Cardiac muscle cell (in vitro differentiated cells and primary cell): Measurements from ENCODE around the gene SCARB1. TPM values are rescaled to one million over a fixed set of nuclear protein-coding genes. Genes with fewer than 3 reads are reported as not detected.

Experiments used
- DNase-seq, 2 donors: peaks; one replicate each; pipeline versions ENCODE4 v3.0.0 to v3.0.0-alpha.2; 2010 to 2017; ENCODE audit warnings: low read depth in 1 of 2, low spot score in 1 of 2
- H3K27ac ChIP-seq: fragments of 200-600 bp; sonication (generic); 2 replicates; pipeline ENCODE4 v1.5.1; 2016
- H3K27me3 ChIP-seq: fragments of 200-600 bp; sonication (generic); 2 replicates; pipeline ENCODE4 v1.6.0; 2016; ENCODE audit warnings: control low read depth
- H3K36me3 ChIP-seq: fragments of 200-600 bp; sonication (generic); 2 replicates; pipeline ENCODE4 v1.5.1; 2016; ENCODE audit warnings: control low read depth
- H3K4me1 ChIP-seq: fragments of 200-600 bp; sonication (generic); 2 replicates; pipeline ENCODE4 v1.8.1; 2017; ENCODE audit warnings: low read depth, mild to moderate bottlenecking, mixed run types
- H3K4me3 ChIP-seq: fragments of 200-600 bp; sonication (generic); 2 replicates; pipeline ENCODE4 v1.5.1; 2016; ENCODE audit warnings: mild to moderate bottlenecking
- H3K9me3 ChIP-seq: fragments of 200-600 bp; sonication (generic); 2 replicates; pipeline ENCODE4 v1.5.1; 2017; ENCODE audit warnings: low read depth, mild to moderate bottlenecking, control low read depth
- CTCF ChIP-seq: IDR thresholded peaks from 2 replicates; pipeline ENCODE4 v1.5.1; 2012; ENCODE audit warnings: low read depth, mild to moderate bottlenecking, low read length
- polyA plus RNA-seq: library from polyadenylated mRNA; unstranded; fragments of >200 nt; fragmentation: Nextera tagmentation; extraction: Ambion mirVana; gene quantifications from 2 replicates; pipeline ENCODE4 v1.2.1, GENCODE V29; 2016
- total RNA-seq: library from RNA; depleted of rRNA; stranded (reverse); fragments of >200 nt; gene quantifications from 2 replicates; pipeline ENCODE4 v1.2.3, GENCODE V29; 2016

The SCARB1 gene
- total and polyA plus RNA-seq, 2 experiments from 2014 or later = 37.7 to 42.5 TPM

DNA sequence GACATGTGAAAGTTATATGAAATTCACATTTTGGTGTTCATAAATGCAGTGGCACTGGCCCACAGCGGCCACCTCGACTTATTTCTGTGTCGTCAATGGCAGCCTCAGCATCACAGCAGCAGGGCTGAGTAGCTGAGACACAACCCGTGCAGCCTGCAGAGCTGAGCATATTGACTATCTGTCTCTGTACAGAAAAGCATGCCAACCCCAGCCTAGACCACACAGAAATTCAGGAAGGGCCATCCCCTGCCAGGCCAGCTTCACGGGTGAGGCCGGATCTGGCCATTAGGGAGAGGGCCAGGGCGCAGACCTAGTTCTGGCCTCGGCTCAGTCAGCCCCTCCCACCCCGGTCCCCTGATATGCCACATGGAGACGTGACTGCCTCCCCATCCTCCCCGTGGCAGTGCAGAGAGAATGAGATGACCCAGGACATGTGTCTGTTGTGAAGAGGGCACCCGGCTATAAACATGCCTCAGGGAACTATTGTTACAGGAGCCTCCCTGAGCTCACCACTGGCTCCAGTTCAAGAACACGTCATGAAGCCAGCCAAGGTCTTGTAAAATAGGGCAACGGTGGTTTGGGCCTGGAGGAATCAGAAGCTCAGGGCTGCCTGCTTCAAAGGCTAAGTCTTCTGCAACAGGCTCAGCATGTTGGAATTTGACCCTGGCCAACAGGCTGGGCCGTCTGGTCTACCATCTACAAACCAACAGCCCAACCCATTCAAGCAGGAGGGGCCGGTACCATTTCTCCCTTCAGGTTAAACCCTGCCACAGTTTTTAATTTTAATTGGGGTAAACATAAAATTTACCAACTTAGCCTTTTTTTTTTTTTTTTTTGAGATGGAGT is 25.5 kb downstream of the SCARB1 start:
- DNase-seq = peak in 1 of 2 donors; percentile 97
- Histone ChIP-seq H3K27me3 (no peaks in the 10 kb centered on the region), H3K4me1 (peaks cover 15% of the 10 kb centered on the region), H3K4me3 (no peak overlapping the region), H3K27ac (no peak overlapping the region), H3K9me3 (no peaks in the 10 kb centered on the region), H3K36me3 (no peaks in the 10 kb centered on the region)
- no peak for TF ChIP-seq CTCF

- H3K36me3 ChIP-seq = no peaks in the 10 kb centered on the region
- no peak overlapping the region for H3K4me3 ChIP-seq
- no peak for TF ChIP-seq CTCF
- no peak overlapping the region for H3K27ac ChIP-seq
- no peaks in the 10 kb centered on the region for H3K9me3 ChIP-seq
- H3K4me1 ChIP-seq = peaks cover 11% of the 10 kb centered on the region
- DNase-seq = no peak
- H3K27me3 ChIP-seq = no peaks in the 10 kb centered on the region
These were observed 26.3 kb downstream of the SCARB1 start for GRCh38 chr12:124837249-124837897.

GRCh38 chr12:124836759-124837158 is 26.9 kb downstream of the SCARB1 start:
- no peak for DNase-seq
- H3K27me3 ChIP-seq = no peaks in the 10 kb centered on the region
- no peaks in the 10 kb centered on the region for H3K9me3 ChIP-seq
- no peak for TF ChIP-seq CTCF
- H3K36me3 ChIP-seq = no peaks in the 10 kb centered on the region
- H3K4me3 ChIP-seq = no peak overlapping the region
- peaks cover 5% of the 10 kb centered on the region for H3K4me1 ChIP-seq
- H3K27ac ChIP-seq = no peak overlapping the region

DNA sequence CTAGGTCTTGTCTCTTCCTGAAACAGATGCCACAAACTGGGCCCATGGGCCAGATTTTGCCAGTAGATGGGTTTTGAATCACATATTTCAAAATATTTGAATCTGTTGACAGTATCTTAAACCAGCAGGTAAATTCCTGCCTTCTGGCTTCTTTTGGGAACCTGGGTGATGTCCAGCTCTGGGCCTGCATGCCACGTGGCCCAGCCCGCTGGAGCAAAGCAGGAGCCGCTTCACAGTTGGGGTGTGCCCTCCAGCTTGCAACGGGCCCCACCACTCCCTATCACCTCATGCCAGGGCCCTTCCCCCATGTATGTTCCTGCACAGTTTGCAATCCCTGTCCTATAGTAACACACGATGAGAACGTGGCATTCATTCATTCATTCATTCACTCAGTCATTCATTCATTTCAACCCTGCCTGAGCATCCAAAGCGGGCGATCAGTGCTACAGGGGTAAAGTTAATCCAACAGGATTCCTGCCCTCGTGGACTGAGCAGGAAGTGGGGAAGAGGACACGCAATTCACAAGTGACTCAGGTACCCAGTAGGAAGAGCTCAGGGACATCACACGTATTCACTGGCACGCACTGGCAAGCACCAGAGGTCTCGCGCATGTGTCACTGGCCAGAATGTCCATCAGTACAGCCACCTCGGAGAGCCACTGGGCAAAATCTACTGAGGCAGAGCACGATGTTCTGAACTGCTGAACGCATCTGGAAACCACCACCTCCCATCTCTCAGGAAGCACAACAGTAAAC is 27.8 kb downstream of the SCARB1 start:
- H3K9me3 ChIP-seq = no peaks in the 10 kb centered on the region
- H3K4me3 ChIP-seq = no peak overlapping the region
- H3K27me3 ChIP-seq = no peaks in the 10 kb centered on the region
- H3K36me3 ChIP-seq = no peaks in the 10 kb centered on the region
- no peak for DNase-seq
- no peak for TF ChIP-seq CTCF
- peaks cover 4% of the 10 kb centered on the region for H3K4me1 ChIP-seq
- H3K27ac ChIP-seq = no peak overlapping the region

DNA sequence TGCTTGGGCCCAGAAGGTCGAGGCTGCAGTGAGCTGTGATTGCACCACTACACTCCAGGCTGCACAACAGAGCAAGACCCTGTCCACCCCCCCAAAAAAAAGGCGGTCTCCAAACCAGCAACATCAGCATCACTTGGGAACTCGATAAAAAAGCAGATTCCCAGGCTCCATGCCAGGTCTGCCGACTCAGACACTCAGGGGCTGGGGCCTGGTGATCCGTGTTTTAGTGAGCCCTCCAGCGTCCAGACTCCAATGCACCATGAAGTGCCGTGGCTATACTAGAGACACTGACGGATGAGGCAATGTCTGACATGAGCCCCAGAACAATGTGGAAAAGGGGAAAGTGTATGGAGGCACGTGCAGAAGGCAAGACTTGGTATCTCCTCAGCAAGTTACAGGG is 28.8 kb downstream of the SCARB1 start:
- Histone ChIP-seq H3K27me3 (no peaks in the 10 kb centered on the region), H3K27ac (no peak overlapping the region), H3K4me3 (no peak overlapping the region), H3K9me3 (no peaks in the 10 kb centered on the region), H3K4me1 (peaks cover 4% of the 10 kb centered on the region), H3K36me3 (no peaks in the 10 kb centered on the region)
- no peak for TF ChIP-seq CTCF
- DNase-seq = no peak
